Measurements from ENCODE around the gene TXN. TPM values are rescaled to one million over a fixed set of nuclear protein-coding genes. Genes with fewer than 3 reads are reported as not detected.

TXN gene
- total RNA-seq, 1 experiment from 2014 or later, result 280 TPM

- no peak overlapping the region for H2AFZ ChIP-seq (ENCODE audit: low read length)
- no peak overlapping the region for H4K91ac ChIP-seq (ENCODE audit: insufficient read length, low read depth, low read length)
- H3K4ac ChIP-seq (ENCODE audit: low read depth, low read length), result no peak overlapping the region
- no peaks in the 10 kb centered on the region for H3K9me3 ChIP-seq (ENCODE audit: control insufficient read depth, low read depth, low read length)
- peaks cover 0 to 2% of the 10 kb centered on the region in 2 experiments; a peak in 1 of 5 replicates for H3K9me3 Mint-ChIP-seq
- H2BK12ac ChIP-seq (ENCODE audit: insufficient read length, low read depth, low read length), result no peak overlapping the region
- peak overlapping the region; percentile 92 to 93 for H3K4me3 Mint-ChIP-seq
- no peak overlapping the region for H4K5ac ChIP-seq (ENCODE audit: insufficient read length, low read depth, low read length)
- peak overlapping the region; percentile 89 to 98 (median 94); a peak in 6 of 7 replicates for H3K27ac Mint-ChIP-seq
- DNase-seq, result peak; percentile 57
- H3K27me3 Mint-ChIP-seq (ENCODE audit: low read depth), result 0 out of 2 replicates have a peak, but pooled peaks cover 2% of the 10 kb centered on the region
- no peaks in the 10 kb centered on the region for H3K27me3 ChIP-seq (ENCODE audit: insufficient read depth, low read length)
- H3K27ac ChIP-seq (ENCODE audit: insufficient read length, low read depth, low read length), result no peak overlapping the region
- H3K79me1 ChIP-seq (ENCODE audit: insufficient read depth, low read depth, low read length, poor library complexity, severe bottlenecking), result no peaks in the 10 kb centered on the region
- no peak for TF ChIP-seq CTCF (conservative IDR thresholded peaks at IDR 0.05)
- H3K36me3 Mint-ChIP-seq (ENCODE audit: insufficient read depth in 1 of 3, low read depth in 3 of 3), result peaks cover 4 to 8% (median 5%) of the 10 kb centered on the region in 3 experiments
- no peak overlapping the region for H4K8ac ChIP-seq (replicated peaks; ENCODE audit: insufficient read length, low read depth, low read length)
- H2BK120ac ChIP-seq (ENCODE audit: low read depth, low read length, poor library complexity, severe bottlenecking), result no peak overlapping the region
- H3K4me2 ChIP-seq (ENCODE audit: insufficient read depth, insufficient read length, low read length), result peak overlapping the region; percentile 90
- H2BK15ac ChIP-seq (ENCODE audit: low read depth, low read length), result no peak overlapping the region
- peak overlapping the region; percentile 87 for H3K14ac ChIP-seq (ENCODE audit: insufficient read depth, low read length)
- H2AK5ac ChIP-seq (ENCODE audit: insufficient read length, low read length), result no peak overlapping the region
- no peak overlapping the region for H3K23ac ChIP-seq (ENCODE audit: insufficient read length, low read depth, low read length)
- H2BK5ac ChIP-seq (ENCODE audit: insufficient read length, low read length), result no peak overlapping the region
- WGBS (ENCODE audit: extremely low coverage, insufficient read length, low lambda C conversion rate), result no CpG with 5 or more reads among the region's 81 CpGs
- H3K4me1 ChIP-seq (ENCODE audit: insufficient read depth, low read length), result peaks cover 9% of the 10 kb centered on the region
- H3K4me1 Mint-ChIP-seq, result peaks cover 33 to 42% of the 10 kb centered on the region in 2 experiments
- peaks cover 4% of the 10 kb centered on the region for H3K23me2 ChIP-seq (ENCODE audit: insufficient read length, low read depth, low read length, poor library complexity, severe bottlenecking)
- H3K9ac ChIP-seq (ENCODE audit: extremely low read depth, insufficient read length, low read length), result peak overlapping the region; percentile 73
- H2BK20ac ChIP-seq (ENCODE audit: low read depth, low read length, poor library complexity, severe bottlenecking), result no peak overlapping the region
- H3K56ac ChIP-seq (ENCODE audit: insufficient read length, low read depth, low read length), result no peak overlapping the region
- H3K18ac ChIP-seq (ENCODE audit: insufficient read length, low read depth, low read length), result peak overlapping the region; percentile 63
- peaks cover 29% of the 10 kb centered on the region; the same call in 1 of the 2 replicates for H3K79me2 ChIP-seq (ENCODE audit: insufficient read depth, low read length)
- H3T11ph ChIP-seq (ENCODE audit: low read length), result no peak overlapping the region
- H4K20me1 ChIP-seq (ENCODE audit: control insufficient read depth, insufficient read depth, insufficient read length), result no peaks in the 10 kb centered on the region
These were observed 586 bp downstream of the TXN start for GRCh38 chr9:110255463-110256379.

Data from H9 (cell line).